GM12874 (cell line): ENCODE measurements around the gene MYO9A.

Experiments
- CTCF ChIP-seq: IDR thresholded peaks from 2 replicates; pipeline ENCODE4 v1.5.1; 2011; ENCODE audit warnings: low read depth, mild to moderate bottlenecking, control low read depth, low read length, moderate library complexity; ENCODE audit not compliant: insufficient read depth

The MYO9A gene

DNA sequence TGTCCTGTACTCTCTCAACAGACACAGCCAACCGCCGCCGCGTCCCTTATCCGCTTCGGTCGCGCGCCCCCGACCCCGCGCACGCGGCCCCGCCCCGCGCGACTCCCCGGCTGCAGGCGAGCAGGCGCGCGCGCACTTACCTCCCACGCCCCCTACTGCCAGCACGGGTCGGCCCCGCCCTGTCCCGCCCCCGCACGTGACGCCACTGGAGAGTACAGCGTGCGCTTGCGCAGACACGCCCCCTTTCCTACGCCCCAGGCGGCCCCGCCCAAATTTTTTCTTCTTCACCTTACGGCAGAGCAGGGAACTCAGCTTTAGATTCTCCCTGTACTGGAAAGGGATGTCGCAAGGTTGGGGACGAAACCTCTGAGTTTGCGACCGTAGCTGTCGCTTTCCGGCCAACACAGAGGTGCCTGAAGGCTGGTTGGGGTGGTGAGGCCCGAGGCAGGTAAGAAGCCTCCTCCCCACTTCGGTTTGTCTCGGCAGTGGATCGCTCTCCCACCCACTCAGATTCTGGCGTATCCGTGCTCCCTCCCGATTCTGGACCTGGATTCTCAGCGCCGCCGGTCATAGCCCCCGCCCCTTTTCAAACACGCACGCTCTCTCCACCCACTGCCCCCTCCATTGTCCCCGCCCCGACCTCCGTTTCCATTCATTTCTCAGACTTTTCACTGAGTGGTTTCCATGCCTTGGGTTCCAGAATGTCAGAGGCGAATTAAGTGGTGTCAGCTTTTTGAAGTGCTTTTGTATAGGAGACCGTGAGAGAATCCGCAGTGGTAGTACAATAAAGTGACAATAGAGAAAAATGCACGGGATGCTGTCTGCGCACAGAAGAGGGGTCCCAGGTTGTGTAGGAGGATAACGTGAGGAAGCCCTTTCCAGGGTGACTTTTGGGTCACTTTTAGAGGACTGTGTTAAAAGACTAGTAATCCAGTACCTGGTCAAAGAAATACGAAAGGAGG, at the start of gene MYO9A, which contains the start of gene SENP8:
Gene MYO9A, minus strand, starts transcription at position 134 of the 962 bp plus-strand sequence. CDS start 71,587 bp downstream, outside the sequence.
Gene SENP8, plus strand, starts transcription at position 387 of the 962 bp plus-strand sequence. CDS start 21,221 bp downstream, outside the sequence.
- TF ChIP-seq CTCF, result no peak

GRCh38 chr15:72167445-72167844, 49.5 kb upstream of the MYO9A start:
- no peak for TF ChIP-seq CTCF

GRCh38 chr15:72166716-72167417, 48.9 kb upstream of the MYO9A start:
- TF ChIP-seq CTCF, result no peak

- TF ChIP-seq CTCF, result no peak
Observed at GRCh38 chr15:72163719-72164118, 45.8 kb upstream of the MYO9A start.

DNA sequence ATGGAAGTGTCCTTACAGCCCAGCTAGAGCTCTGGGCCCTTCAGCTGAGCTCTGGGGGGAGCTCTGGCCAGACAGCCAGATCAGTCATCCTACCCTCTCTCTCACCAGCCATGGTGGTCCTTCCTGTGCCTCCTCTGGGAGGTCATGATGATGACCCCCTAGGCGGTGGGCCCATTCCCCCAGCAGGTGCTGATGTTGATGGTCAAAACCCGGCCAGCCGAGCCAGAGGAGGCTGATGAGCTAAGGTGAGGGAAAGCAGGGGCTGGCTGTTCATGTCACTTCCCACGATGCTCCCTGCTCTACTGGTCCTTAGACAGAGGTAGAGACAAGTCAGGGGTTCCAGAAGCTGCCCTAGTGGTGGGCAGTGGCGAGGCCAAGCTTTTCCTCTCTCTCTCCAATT, 44.6 kb upstream of the MYO9A start:
- TF ChIP-seq CTCF, result no peak

DNA sequence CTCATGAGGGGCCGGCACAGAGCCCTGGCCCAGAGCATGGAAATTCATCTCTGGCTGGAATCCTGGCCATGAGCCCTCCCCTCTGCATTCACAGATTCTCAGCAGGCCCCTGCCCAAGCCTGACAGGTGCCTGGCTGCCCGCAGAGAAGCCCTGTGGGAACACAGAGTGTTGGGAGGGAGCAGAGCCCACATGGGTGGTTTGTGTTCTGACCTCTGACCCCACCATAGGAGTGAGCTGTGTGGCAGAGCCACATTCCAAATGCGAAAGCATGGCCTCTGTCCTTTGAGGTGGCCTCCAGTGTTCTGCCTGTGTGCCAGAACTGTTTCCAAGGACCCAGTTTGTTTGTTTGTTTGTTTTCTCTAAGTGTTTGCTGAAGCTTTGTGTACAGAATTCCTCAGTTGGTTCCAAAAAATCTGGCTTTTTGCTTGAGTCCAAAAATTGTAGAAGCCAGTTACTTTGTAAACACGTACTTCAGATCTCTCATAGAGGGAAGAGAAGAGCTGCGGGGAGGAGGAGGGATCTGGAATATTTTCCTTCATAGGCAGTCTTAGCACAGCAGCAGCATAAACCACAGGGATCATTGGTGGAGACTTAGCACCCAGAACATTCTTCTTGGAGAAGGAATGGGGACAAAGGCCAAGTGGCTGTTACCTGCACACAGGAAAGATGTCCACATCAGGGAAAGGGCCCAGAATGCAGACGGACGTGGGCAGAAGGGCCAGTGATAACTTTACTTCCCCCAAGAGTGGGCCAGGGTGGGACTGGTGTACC, 43.6 kb upstream of the MYO9A start:
- no peak for TF ChIP-seq CTCF
